MM.1S (cell line): Measurements from ENCODE around the gene SLC25A41.

Experiments used
- DNase-seq: peaks from one replicate; pipeline ENCODE4 v3.0.0-alpha.2; 2015
- H2AFZ ChIP-seq: fragments of 300-600 bp; sonication (generic); 2 replicates; pipeline ENCODE4 v1.6.0; 2016; ENCODE audit warnings: antibody characterized with exemption, low read length
- H3F3A ChIP-seq: fragments of 300-600 bp; sonication (generic); 2 replicates; pipeline ENCODE4 v1.6.1; 2016; ENCODE audit warnings: mild to moderate bottlenecking, antibody characterized with exemption, low read length, moderate library complexity, mixed read lengths; ENCODE audit not compliant: insufficient read depth
- H3K27ac ChIP-seq: fragments of 300-600 bp; sonication (generic); 2 replicates; pipeline ENCODE4 v1.5.1; 2016; ENCODE audit warnings: mild to moderate bottlenecking, low read length
- H3K27me3 ChIP-seq: fragments of 300-600 bp; sonication (generic); replicated peaks from 2 replicates; pipeline ENCODE4 v1.6.0; 2016; ENCODE audit warnings: low read length; ENCODE audit not compliant: insufficient read depth
- H3K36me3 ChIP-seq: fragments of 300-600 bp; sonication (generic); replicated peaks from 2 replicates; pipeline ENCODE4 v1.6.1; 2016; ENCODE audit warnings: mild to moderate bottlenecking, low read length, mixed read lengths; ENCODE audit not compliant: insufficient read depth
- H3K4me1 ChIP-seq: fragments of 300-600 bp; sonication (generic); 2 replicates; pipeline ENCODE4 v1.6.1; 2016; ENCODE audit warnings: low read length, mixed read lengths
- H3K4me2 ChIP-seq: fragments of 300-600 bp; sonication (generic); 2 replicates; pipeline ENCODE4 v1.6.0; 2016; ENCODE audit warnings: low read depth, low read length
- H3K4me3 ChIP-seq: fragments of 300-600 bp; sonication (generic); 2 replicates; pipeline ENCODE4 v1.5.1; 2016; ENCODE audit warnings: low read length, mixed read lengths
- H3K79me2 ChIP-seq: fragments of 300-600 bp; sonication (generic); 2 replicates; pipeline ENCODE4 v1.6.1; 2016; ENCODE audit warnings: mixed run types, low read length, mixed read lengths
- H3K9ac ChIP-seq: fragments of 300-600 bp; sonication (generic); 2 replicates; pipeline ENCODE4 v1.6.1; 2016; ENCODE audit warnings: low read length, mixed read lengths
- H3K9me2 ChIP-seq: fragments of 300-600 bp; sonication (generic); replicated peaks from 2 replicates; pipeline ENCODE4 v1.6.1; 2016; ENCODE audit warnings: mild to moderate bottlenecking, low read length, mixed read lengths; ENCODE audit not compliant: insufficient read depth
- H3K9me3 ChIP-seq: fragments of 300-600 bp; sonication (generic); replicated peaks from 2 replicates; pipeline ENCODE4 v1.6.1; 2016; ENCODE audit warnings: mild to moderate bottlenecking, low read length, mixed read lengths; ENCODE audit not compliant: insufficient read depth
- H4K20me1 ChIP-seq: fragments of 300-600 bp; sonication (generic); 2 replicates; pipeline ENCODE4 v1.6.1; 2016; ENCODE audit warnings: mild to moderate bottlenecking, low read length, moderate library complexity, mixed read lengths; ENCODE audit not compliant: insufficient read depth
- CTCF ChIP-seq: fragments of 300-600 bp; sonication (generic); IDR thresholded peaks from 2 replicates; pipeline ENCODE4 v1.5.1; 2016; ENCODE audit warnings: antibody characterized with exemption, low read length, mixed read lengths
- EZH2 ChIP-seq: fragments of 300-600 bp; sonication (generic); optimal IDR thresholded peaks from 2 replicates; pipeline ENCODE3; 2017; ENCODE audit warnings: low read depth, mild to moderate bottlenecking, antibody characterized with exemption, low read length, mixed read lengths
- EZH2phosphoT487 ChIP-seq: fragments of 300-600 bp; sonication (generic); IDR thresholded peaks from 2 replicates; pipeline ENCODE4 v1.6.1; 2018; ENCODE audit warnings: antibody characterized with exemption, low read length

SLC25A41 gene

GRCh38 chr19:6471076-6471475 lies 37.5 kb upstream of the SLC25A41 start:
- Histone ChIP-seq H4K20me1 (no peaks in the 10 kb centered on the region), H3K4me1 (no peaks in the 10 kb centered on the region), H3K27ac (no peak overlapping the region), H3K9me2 (no peaks in the 10 kb centered on the region), H3K4me2 (no peak overlapping the region), H3K27me3 (no peaks in the 10 kb centered on the region), H3K36me3 (no peaks in the 10 kb centered on the region), H3K79me2 (no peaks in the 10 kb centered on the region), H3K9ac (no peak overlapping the region), H3K4me3 (no peak overlapping the region), H2AFZ (no peak overlapping the region), H3K9me3 (no peaks in the 10 kb centered on the region), H3F3A (no peaks in the 10 kb centered on the region)
- DNase-seq: no peak
- no peak for TF ChIP-seq EZH2phosphoT487
- no peak for TF ChIP-seq CTCF
- no peak for TF ChIP-seq EZH2

- H3K4me3 ChIP-seq: no peak overlapping the region
- no peaks in the 10 kb centered on the region for H3F3A ChIP-seq
- no peaks in the 10 kb centered on the region for H3K4me1 ChIP-seq
- no peak for DNase-seq
- H3K36me3 ChIP-seq: no peaks in the 10 kb centered on the region
- no peaks in the 10 kb centered on the region for H4K20me1 ChIP-seq
- H2AFZ ChIP-seq: no peak overlapping the region
- no peak overlapping the region for H3K9ac ChIP-seq
- TF ChIP-seq EZH2phosphoT487 (no peak), CTCF (no peak), EZH2 (no peak)
- no peak overlapping the region for H3K27ac ChIP-seq
- no peaks in the 10 kb centered on the region for H3K9me2 ChIP-seq
- H3K79me2 ChIP-seq: no peaks in the 10 kb centered on the region
- no peak overlapping the region for H3K4me2 ChIP-seq
- H3K27me3 ChIP-seq: no peaks in the 10 kb centered on the region
- no peaks in the 10 kb centered on the region for H3K9me3 ChIP-seq
These were observed 36.6 kb upstream of the SLC25A41 start for GRCh38 chr19:6470173-6470572.

- Histone ChIP-seq H4K20me1 (no peaks in the 10 kb centered on the region), H3K4me2 (no peak overlapping the region), H3K36me3 (no peaks in the 10 kb centered on the region), H3K79me2 (peaks cover 5% of the 10 kb centered on the region; the same call in 1 of the 2 replicates), H3K4me1 (no peaks in the 10 kb centered on the region), H3K27me3 (no peaks in the 10 kb centered on the region), H3K4me3 (no peak overlapping the region), H3K9ac (no peak overlapping the region), H3F3A (no peaks in the 10 kb centered on the region), H3K9me2 (no peaks in the 10 kb centered on the region), H2AFZ (no peak overlapping the region), H3K27ac (no peak overlapping the region), H3K9me3 (no peaks in the 10 kb centered on the region)
- no peak for DNase-seq
- TF ChIP-seq EZH2 (no peak), EZH2phosphoT487 (no peak), CTCF (no peak)
These were observed 33.8 kb upstream of the SLC25A41 start for GRCh38 chr19:6467384-6467783.
